Naive thymus-derived CD4-positive, alpha-beta T cell (primary cell): ENCODE data around the gene VARS1. TPM values are rescaled to one million over a fixed set of nuclear protein-coding genes. Genes with fewer than 3 reads are reported as not detected.
"Not testable (repeated sequence)": the region's sequence is repeated elsewhere in the genome, so short reads cannot be mapped to it uniquely, and the experiment has no call there.

Source experiments
- ATAC-seq: fragments of 150-1000 bp; cut with Tn5 transposase; 2 replicates; pipeline ENCODE4 v1.10.0; 2021; ENCODE audit warnings: mild to moderate bottlenecking, moderate library complexity
- CTCF ChIA-PET: fragments of 350-600 bp; sonication (Branson Sonifier 250); formaldehyde crosslinking; loops from one replicate; lab custom pipeline; 2021; ENCODE audit warnings: antibody characterized with exemption; lab: Charles Lee
- POLR2A ChIA-PET: fragments of 350-600 bp; sonication (Branson Sonifier 250); formaldehyde crosslinking; loops from one replicate; lab custom pipeline; 2021; ENCODE audit warnings: antibody characterized with exemption, inconsistent platforms; lab: Charles Lee
- DNase-seq, 9 donors: peaks; one replicate each; pipeline versions ENCODE4 v3.0.0 to v3.0.0-alpha.2; 2020 to 2022; ENCODE audit warnings: mixed read lengths in 1 of 9
- H3K27ac ChIP-seq: one replicate; pipeline ENCODE4 v1.7.0; 2013; ENCODE audit warnings: mild to moderate bottlenecking, low read depth, low read length, moderate library complexity
- H3K27me3 ChIP-seq, 2 donors: one replicate each; pipeline ENCODE4 v1.7.0; 2013; ENCODE audit warnings: low read length in 2 of 2, mild to moderate bottlenecking in 2 of 2, moderate library complexity in 2 of 2; ENCODE audit not compliant: control insufficient read depth in 2 of 2, insufficient read depth in 2 of 2
- H3K36me3 ChIP-seq, 3 experiments: 1 replicate in 2 of 3; 2 replicates in 1 of 3; pipeline ENCODE4 v1.7.0; 2013; ENCODE audit warnings: low read length in 3 of 3, mild to moderate bottlenecking in 3 of 3, moderate library complexity in 1 of 3; ENCODE audit not compliant: insufficient read depth in 3 of 3, control insufficient read depth in 2 of 3
- H3K4me1 ChIP-seq, 2 donors: one replicate each; pipeline ENCODE4 v1.7.0; 2013; ENCODE audit warnings: low read length in 2 of 2, mild to moderate bottlenecking in 2 of 2, moderate library complexity in 1 of 2; ENCODE audit not compliant: control insufficient read depth in 2 of 2, insufficient read depth in 2 of 2
- H3K4me3 ChIP-seq: 2 replicates; pipeline ENCODE4 v1.7.0; 2013; ENCODE audit warnings: mild to moderate bottlenecking, low read length
- H3K9me3 ChIP-seq, 3 experiments: 1 replicate in 2 of 3; 2 replicates in 1 of 3; pipeline ENCODE4 v1.7.0; 2013; ENCODE audit warnings: low read length in 3 of 3; ENCODE audit not compliant: control insufficient read depth in 2 of 3
- H3K27ac Mint-ChIP-seq, 9 donors: one replicate each; pipeline ENCODE4 v1.8.0; 2020 to 2022; ENCODE audit warnings: mixed read lengths in 9 of 9, mild to moderate bottlenecking in 8 of 9, moderate library complexity in 5 of 9, inconsistent platforms in 2 of 9
- H3K27me3 Mint-ChIP-seq, 5 donors: one replicate each; pipeline ENCODE4 v1.8.0; 2021 to 2022; ENCODE audit warnings: mixed read lengths in 5 of 5, mild to moderate bottlenecking in 1 of 5
- H3K36me3 Mint-ChIP-seq, 5 donors: one replicate each; pipeline ENCODE4 v1.8.0; 2020 to 2022; ENCODE audit warnings: mixed read lengths in 5 of 5, mild to moderate bottlenecking in 3 of 5, inconsistent platforms in 1 of 5
- H3K4me1 Mint-ChIP-seq, 7 donors: one replicate each; pipeline ENCODE4 v1.8.0; 2020 to 2022; ENCODE audit warnings: mixed read lengths in 7 of 7, mild to moderate bottlenecking in 3 of 7, inconsistent platforms in 1 of 7
- H3K4me3 Mint-ChIP-seq, 10 donors: one replicate each; pipeline ENCODE4 v1.8.0; 2020 to 2022; ENCODE audit warnings: mild to moderate bottlenecking in 10 of 10, mixed read lengths in 10 of 10, moderate library complexity in 6 of 10, inconsistent platforms in 2 of 10
- H3K9me3 Mint-ChIP-seq, 11 donors: one replicate each; pipeline ENCODE4 v1.8.0; 2020 to 2022; ENCODE audit warnings: mixed read lengths in 11 of 11, mild to moderate bottlenecking in 4 of 11, inconsistent platforms in 1 of 11, moderate library complexity in 1 of 11
- intact Hi-C, 2 donors: fragments of 100-400 bp; cut with micrococcal nuclease; formaldehyde crosslinking; loops; one replicate each; pipeline ENCODE4 v1.15.1; 2023
- polyA plus RNA-seq, 2 donors: library from polyadenylated mRNA; unstranded; fragments of 300-500 nt; fragmentation: Illumina TruSeq; gene quantifications; one replicate each; pipeline ENCODE4 v1.2.3, GENCODE V29; 2021
- total RNA-seq, 6 experiments: library from RNA in 5 of 6; stranded (reverse) in 5 of 6; gene quantifications; 1 replicate in 5 of 6; 2 replicates in 1 of 6; pipeline ENCODE4 v1.2.3 and lab custom pipeline; 2021 to 2026

VARS1 gene
- total and polyA plus RNA-seq, 7 experiments from 2014 or later: 32.2 to 84.2 (median 44.8) TPM

- H3K27me3 Mint-ChIP-seq, ATAC-seq, H3K4me3 ChIP-seq, DNase-seq, H3K9me3 ChIP-seq, H3K27me3 ChIP-seq, H3K9me3 Mint-ChIP-seq: not testable (repeated sequence)
- H3K4me3 Mint-ChIP-seq: peak overlapping the region in 9 of 10 donors; percentile 13 to 99 (median 99)
- Histone ChIP-seq H3K27ac (peak overlapping the region; percentile 92), H3K4me1 (peaks cover 34% of the 10 kb centered on the region in 2 donors), H3K36me3 (peaks cover 0 to 53% (median 14%) of the 10 kb centered on the region in 3 experiments)
- H3K4me1 Mint-ChIP-seq: peaks cover 26 to 47% (median 39%) of the 10 kb centered on the region in 7 donors
- CTCF ChIA-PET: interaction anchor here (2.1 kb wide), 1 partner anchor 240 kb away, joined by 8 read pairs; no protein-coding TSS in a partner anchor
- intact Hi-C loops: loop anchor here (5.0 to 10.0 kb wide), 4 partner anchors 119 to 1017 kb away; partner anchors contain the start of genes MICA (in 1 of the 2), MICB (in 1 of the 2), NELFE (in 1 of the 2) and PSMB9 (in 1 of the 2)
- H3K27ac Mint-ChIP-seq: peak overlapping the region in 4 of 9 donors; percentile 97 to 100 (median 100)
- peaks cover 3 to 40% (median 24%) of the 10 kb centered on the region in 5 donors for H3K36me3 Mint-ChIP-seq
- POLR2A ChIA-PET: interaction anchor here (0.6 to 2.1 kb wide), 7 partner anchors 8 to 1731 kb away, joined by 3 to 12 read pairs (median 3); partner anchors contain the start of genes BAG6, NELFE, NEU1 and SKIC2
Measured at GRCh38 chr6:31838114-31838553, 42.6 kb upstream of the VARS1 start.

GRCh38 chr6:31837369-31838113, 42.0 kb upstream of the VARS1 start:
- no peaks in the 10 kb centered on the region for H3K9me3 ChIP-seq
- peaks cover 26 to 47% (median 39%) of the 10 kb centered on the region in 7 donors for H3K4me1 Mint-ChIP-seq
- DNase-seq: no peak
- H3K36me3 Mint-ChIP-seq: peaks cover 3 to 40% (median 24%) of the 10 kb centered on the region in 5 donors
- no peaks in the 10 kb centered on the region for H3K27me3 Mint-ChIP-seq
- intact Hi-C loops: loop anchor here (5.0 to 10.0 kb wide), 4 partner anchors 120 to 1017 kb away; partner anchors contain the start of genes MICA (in 1 of the 2), MICB (in 1 of the 2), NELFE (in 1 of the 2) and PSMB9 (in 1 of the 2)
- peak overlapping the region; percentile 56 for H3K4me3 ChIP-seq
- peaks cover 34% of the 10 kb centered on the region in 2 donors for H3K4me1 ChIP-seq
- ChIA-PET CTCF (interaction anchor here (0.5 to 1.7 kb wide), 3 partner anchors 25 to 476 kb away, joined by 3 to 7 read pairs (median 4); partner anchors contain the start of gene NEU1), POLR2A (interaction anchor here (0.6 to 1.5 kb wide), 10 partner anchors 7 to 1732 kb away, joined by 3 to 7 read pairs (median 4); partner anchors contain the start of genes ABHD16A, DDX39B, LSM2 and LTA)
- H3K4me3 Mint-ChIP-seq: peak overlapping the region; percentile 84 to 99 (median 99)
- H3K9me3 Mint-ChIP-seq: no peaks in the 10 kb centered on the region
- no peak for ATAC-seq
- peak overlapping the region; percentile 92 for H3K27ac ChIP-seq
- no peaks in the 10 kb centered on the region for H3K27me3 ChIP-seq
- peaks cover 0 to 53% (median 14%) of the 10 kb centered on the region in 3 experiments for H3K36me3 ChIP-seq
- H3K27ac Mint-ChIP-seq: peak overlapping the region; percentile 91 to 100 (median 99)

GRCh38 chr6:31836474-31837368, 41.2 kb upstream of the VARS1 start:
- Histone ChIP-seq H3K36me3 (peaks cover 0 to 53% (median 14%) of the 10 kb centered on the region in 3 experiments), H3K4me1 (peaks cover 34 to 35% of the 10 kb centered on the region in 2 donors), H3K4me3 (peak overlapping the region; percentile 56), H3K27me3 (no peaks in the 10 kb centered on the region), H3K27ac (peak overlapping the region; percentile 92), H3K9me3 (no peaks in the 10 kb centered on the region)
- Mint-ChIP-seq H3K4me3 (peak overlapping the region; percentile 84 to 99 (median 99)), H3K4me1 (peaks cover 26 to 47% (median 39%) of the 10 kb centered on the region in 7 donors), H3K9me3 (no peaks in the 10 kb centered on the region), H3K27ac (peak overlapping the region; percentile 91 to 100 (median 99)), H3K27me3 (no peaks in the 10 kb centered on the region), H3K36me3 (peaks cover 3 to 40% (median 24%) of the 10 kb centered on the region in 5 donors)
- ChIA-PET POLR2A (interaction anchor here (0.6 to 3.7 kb wide), 14 partner anchors 10 to 296 kb away, joined by 3 to 21 read pairs (median 5); partner anchors contain the start of genes ABHD16A, CSNK2B, DDAH2 and DDX39B), CTCF (interaction anchor here (0.5 to 1.7 kb wide), 4 partner anchors 26 to 475 kb away, joined by 3 to 7 read pairs (median 4); partner anchors contain the start of gene NEU1)
- peak in 1 of 9 donors; percentile 42 for DNase-seq
- intact Hi-C loops: loop anchor here (5.0 to 10.0 kb wide), 4 partner anchors 121 to 1018 kb away; partner anchors contain the start of genes MICA (in 1 of the 2), MICB (in 1 of the 2), NELFE (in 1 of the 2) and PSMB9 (in 1 of the 2)
- no peak for ATAC-seq

DNA sequence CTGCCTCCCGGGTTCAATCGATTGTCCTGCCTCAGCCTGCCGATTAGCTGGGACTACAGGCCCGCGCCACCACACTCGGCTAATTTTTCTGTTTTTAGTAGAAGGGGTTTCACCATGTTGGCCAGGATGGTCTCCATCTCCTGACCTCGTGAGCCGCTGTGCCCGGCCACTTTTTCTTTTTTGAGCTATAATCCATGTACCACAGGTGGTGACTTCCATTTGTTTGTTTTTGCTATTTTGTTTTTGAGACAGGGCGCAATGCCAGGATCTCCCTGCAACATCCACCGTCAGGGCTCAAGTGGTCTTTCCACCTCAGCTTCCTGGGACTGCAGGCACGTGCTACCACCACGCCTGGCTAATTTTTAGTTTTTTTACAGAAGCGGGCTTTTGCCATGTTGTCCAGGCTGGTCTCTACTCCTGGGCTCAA, 40.5 kb upstream of the VARS1 start:
- Histone ChIP-seq H3K27me3 (no peaks in the 10 kb centered on the region), H3K36me3 (peaks cover 0 to 50% (median 14%) of the 10 kb centered on the region in 3 experiments), H3K4me3 (peak overlapping the region; percentile 56), H3K9me3 (no peaks in the 10 kb centered on the region), H3K4me1 (peaks cover 35 to 42% of the 10 kb centered on the region in 2 donors), H3K27ac (peak overlapping the region; percentile 92)
- Mint-ChIP-seq H3K4me1 (peaks cover 26 to 49% (median 40%) of the 10 kb centered on the region in 7 donors), H3K4me3 (peak overlapping the region; percentile 84 to 99 (median 99)), H3K27ac (peak overlapping the region; percentile 91 to 100 (median 99)), H3K27me3 (no peaks in the 10 kb centered on the region), H3K36me3 (peaks cover 3 to 40% (median 24%) of the 10 kb centered on the region in 5 donors), H3K9me3 (no peaks in the 10 kb centered on the region)
- intact Hi-C loops: loop anchor here (5.0 to 10.0 kb wide), 4 partner anchors 121 to 1019 kb away; partner anchors contain the start of genes MICA (in 1 of the 2), MICB (in 1 of the 2), NELFE (in 1 of the 2) and PSMB9 (in 1 of the 2)
- no peak for ATAC-seq
- ChIA-PET POLR2A (interaction anchor here (0.7 to 3.7 kb wide), 14 partner anchors 9 to 318 kb away, joined by 3 to 21 read pairs (median 5); partner anchors contain the start of genes ABHD16A, CSNK2B, DDAH2 and DDX39B), CTCF (interaction anchor here (0.7 to 1.7 kb wide), 2 partner anchors 27 to 248 kb away, joined by 3 to 7 read pairs; partner anchors contain the start of gene NEU1)
- DNase-seq: no peak
